Peyer's patch (tissue), 4 donors: ENCODE data around the gene ODC1. TPM values are rescaled to one million over a fixed set of nuclear protein-coding genes. Genes with fewer than 3 reads are reported as not detected.

Source experiments
- DNase-seq, 3 donors: peaks; one replicate each; pipeline ENCODE4 v3.0.0-alpha.2; 2017 to 2019
- H3K27ac ChIP-seq, 4 donors: fragments of 200-600 bp; sonication (generic); one replicate each; pipeline ENCODE4 v1.5.1; 2016 to 2019
- H3K27me3 ChIP-seq, 2 donors: fragments of 200-600 bp; sonication (generic); one replicate each; pipeline ENCODE4 v1.5.1; 2019
- H3K36me3 ChIP-seq, 3 donors: fragments of 200-600 bp; sonication (generic); one replicate each; pipeline ENCODE4 v1.5.1; 2016 to 2019
- H3K4me1 ChIP-seq, 4 donors: fragments of 200-600 bp; sonication (generic); one replicate each; pipeline ENCODE4 v1.5.1; 2016 to 2019
- H3K4me3 ChIP-seq, 4 donors: fragments of 200-600 bp; sonication (generic); 1 replicate in 3 of 4; 2 replicates in 1 of 4; pipeline ENCODE4 v1.5.1; 2016 to 2019; ENCODE audit warnings: mild to moderate bottlenecking in 1 of 4
- H3K9me3 ChIP-seq, 4 donors: fragments of 200-600 bp; sonication (generic); one replicate each; pipeline ENCODE4 v1.5.1; 2016 to 2019; ENCODE audit warnings: mild to moderate bottlenecking in 1 of 4
- POLR2A ChIP-seq, 2 donors: fragments of 450-650 bp; IDR thresholded peaks; one replicate each; pipeline ENCODE4 v1.5.1; 2017; ENCODE audit warnings: antibody characterized with exemption in 2 of 2, mild to moderate bottlenecking in 2 of 2, moderate library complexity in 2 of 2
- total RNA-seq, 4 donors: library from RNA; depleted of rRNA; stranded (reverse); fragments of >200 nt; gene quantifications; one replicate each; pipeline ENCODE4 v1.1.0, GENCODE V29; 2016
- TF ChIP-seq, protein P1 (sequence below), 6 experiments: fragments of 450-650 bp in 4 of 6; fragments of 200-600 bp in 2 of 6; sonication (generic) in 1 of 6; IDR thresholded peaks; one replicate each; pipeline ENCODE4 v1.5.1; 2017 to 2019; ENCODE audit warnings: antibody characterized with exemption in 6 of 6, mild to moderate bottlenecking in 3 of 6, moderate library complexity in 1 of 6

Gene ODC1
- total RNA-seq, 4 donors from 2014 or later, result 31.5 to 91.6 (median 55.6) TPM

DNA sequence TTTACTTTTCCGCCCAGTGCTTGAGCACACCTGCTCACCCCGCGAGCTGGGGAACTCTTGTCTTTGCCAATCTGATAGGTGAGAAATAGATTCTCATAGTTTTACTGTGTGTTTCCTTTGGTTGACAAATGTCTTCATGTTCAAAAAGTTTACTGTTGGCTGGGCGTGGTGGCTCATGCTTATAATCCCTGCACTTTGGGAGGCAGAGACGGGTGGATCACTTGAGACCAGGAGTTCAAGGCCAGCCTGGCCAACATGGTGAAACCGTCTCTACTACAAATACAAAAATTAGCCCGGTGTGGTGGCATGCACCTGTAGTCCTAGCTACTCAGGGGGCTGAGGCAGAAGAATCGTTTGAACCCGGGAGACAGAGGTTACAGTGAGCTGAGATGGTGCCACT lies 10.3 kb downstream of the ODC1 start:
- Histone ChIP-seq H3K9me3 (no peaks in the 10 kb centered on the region), H3K27ac (no peak overlapping the region), H3K4me1 (peaks cover 0 to 8% (median 4%) of the 10 kb centered on the region in 4 donors), H3K4me3 (no peak overlapping the region), H3K36me3 (peaks cover 0 to 34% (median 0%) of the 10 kb centered on the region in 3 donors), H3K27me3 (no peaks in the 10 kb centered on the region)
- TF ChIP-seq, protein P1, sequence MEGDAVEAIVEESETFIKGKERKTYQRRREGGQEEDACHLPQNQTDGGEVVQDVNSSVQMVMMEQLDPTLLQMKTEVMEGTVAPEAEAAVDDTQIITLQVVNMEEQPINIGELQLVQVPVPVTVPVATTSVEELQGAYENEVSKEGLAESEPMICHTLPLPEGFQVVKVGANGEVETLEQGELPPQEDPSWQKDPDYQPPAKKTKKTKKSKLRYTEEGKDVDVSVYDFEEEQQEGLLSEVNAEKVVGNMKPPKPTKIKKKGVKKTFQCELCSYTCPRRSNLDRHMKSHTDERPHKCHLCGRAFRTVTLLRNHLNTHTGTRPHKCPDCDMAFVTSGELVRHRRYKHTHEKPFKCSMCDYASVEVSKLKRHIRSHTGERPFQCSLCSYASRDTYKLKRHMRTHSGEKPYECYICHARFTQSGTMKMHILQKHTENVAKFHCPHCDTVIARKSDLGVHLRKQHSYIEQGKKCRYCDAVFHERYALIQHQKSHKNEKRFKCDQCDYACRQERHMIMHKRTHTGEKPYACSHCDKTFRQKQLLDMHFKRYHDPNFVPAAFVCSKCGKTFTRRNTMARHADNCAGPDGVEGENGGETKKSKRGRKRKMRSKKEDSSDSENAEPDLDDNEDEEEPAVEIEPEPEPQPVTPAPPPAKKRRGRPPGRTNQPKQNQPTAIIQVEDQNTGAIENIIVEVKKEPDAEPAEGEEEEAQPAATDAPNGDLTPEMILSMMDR (IDR thresholded peaks at IDR 0.05), result no peak
- no peak for TF ChIP-seq POLR2A (IDR thresholded peaks at IDR 0.05)
- DNase-seq, result no peak

DNA sequence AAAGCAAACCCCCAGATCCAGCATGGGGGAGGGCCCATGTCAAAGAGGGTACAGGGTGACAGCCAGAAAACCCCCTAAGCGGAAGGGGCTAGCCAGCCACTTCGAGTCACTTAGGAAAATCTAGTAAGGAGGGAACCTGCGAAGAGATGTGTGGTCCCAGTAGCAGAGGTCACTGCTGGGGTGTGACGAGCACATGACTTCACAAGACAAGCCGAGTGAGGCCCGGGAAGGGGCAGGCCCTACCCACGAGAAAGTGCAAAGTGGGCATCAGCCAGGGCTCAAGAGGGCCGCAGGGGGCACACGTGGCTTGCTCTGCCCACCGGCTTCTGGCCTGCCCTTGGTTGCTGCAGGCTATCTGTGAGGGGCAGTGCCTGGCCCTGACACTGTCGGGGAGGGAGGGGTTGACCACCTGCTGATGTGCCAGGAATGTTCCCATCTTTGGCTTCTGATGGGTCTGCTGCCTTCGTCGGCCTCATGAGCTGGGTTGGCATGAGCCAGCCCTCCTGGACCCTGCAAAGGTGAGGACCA lies 11.5 kb downstream of the ODC1 start:
- TF ChIP-seq POLR2A (IDR thresholded peaks at IDR 0.05), result no peak
- TF ChIP-seq, protein P1 (IDR thresholded peaks at IDR 0.05), result no peak
- peaks cover 0 to 20% (median 10%) of the 10 kb centered on the region in 4 donors for H3K4me1 ChIP-seq
- H3K27ac ChIP-seq, result no peak overlapping the region
- peaks cover 0 to 23% (median 0%) of the 10 kb centered on the region in 3 donors for H3K36me3 ChIP-seq
- no peaks in the 10 kb centered on the region for H3K27me3 ChIP-seq
- H3K9me3 ChIP-seq, result no peaks in the 10 kb centered on the region
- H3K4me3 ChIP-seq, result no peak overlapping the region
- DNase-seq, result no peak

DNA sequence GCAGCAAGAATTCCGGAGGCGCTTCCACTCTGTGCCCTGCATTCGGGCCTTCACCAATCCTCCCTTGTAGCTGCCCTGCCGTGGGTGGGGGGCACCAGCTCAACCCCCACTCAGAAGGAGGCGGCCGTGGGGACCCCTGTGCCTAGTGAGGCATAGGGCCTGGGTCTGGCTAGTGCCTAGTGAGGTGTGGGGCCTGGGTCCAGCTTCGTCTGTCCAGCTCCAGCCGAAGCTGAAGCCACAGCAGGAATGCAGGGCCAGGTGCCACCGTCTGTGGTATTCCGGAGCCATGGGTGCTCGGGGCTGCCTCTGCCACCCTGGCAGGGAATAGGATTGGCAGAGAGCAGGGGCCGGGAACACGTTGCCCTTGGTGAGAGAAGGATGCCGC lies 12.3 kb downstream of the ODC1 start:
- no peaks in the 10 kb centered on the region for H3K27me3 ChIP-seq
- peaks cover 0 to 15% (median 0%) of the 10 kb centered on the region in 3 donors for H3K36me3 ChIP-seq
- H3K27ac ChIP-seq, result no peak overlapping the region
- no peak for TF ChIP-seq POLR2A (IDR thresholded peaks at IDR 0.05)
- TF ChIP-seq, protein P1 (IDR thresholded peaks at IDR 0.05), result no peak
- no peak overlapping the region for H3K4me3 ChIP-seq
- peaks cover 0 to 25% (median 10%) of the 10 kb centered on the region in 4 donors for H3K4me1 ChIP-seq
- no peak for DNase-seq
- no peaks in the 10 kb centered on the region for H3K9me3 ChIP-seq

DNA sequence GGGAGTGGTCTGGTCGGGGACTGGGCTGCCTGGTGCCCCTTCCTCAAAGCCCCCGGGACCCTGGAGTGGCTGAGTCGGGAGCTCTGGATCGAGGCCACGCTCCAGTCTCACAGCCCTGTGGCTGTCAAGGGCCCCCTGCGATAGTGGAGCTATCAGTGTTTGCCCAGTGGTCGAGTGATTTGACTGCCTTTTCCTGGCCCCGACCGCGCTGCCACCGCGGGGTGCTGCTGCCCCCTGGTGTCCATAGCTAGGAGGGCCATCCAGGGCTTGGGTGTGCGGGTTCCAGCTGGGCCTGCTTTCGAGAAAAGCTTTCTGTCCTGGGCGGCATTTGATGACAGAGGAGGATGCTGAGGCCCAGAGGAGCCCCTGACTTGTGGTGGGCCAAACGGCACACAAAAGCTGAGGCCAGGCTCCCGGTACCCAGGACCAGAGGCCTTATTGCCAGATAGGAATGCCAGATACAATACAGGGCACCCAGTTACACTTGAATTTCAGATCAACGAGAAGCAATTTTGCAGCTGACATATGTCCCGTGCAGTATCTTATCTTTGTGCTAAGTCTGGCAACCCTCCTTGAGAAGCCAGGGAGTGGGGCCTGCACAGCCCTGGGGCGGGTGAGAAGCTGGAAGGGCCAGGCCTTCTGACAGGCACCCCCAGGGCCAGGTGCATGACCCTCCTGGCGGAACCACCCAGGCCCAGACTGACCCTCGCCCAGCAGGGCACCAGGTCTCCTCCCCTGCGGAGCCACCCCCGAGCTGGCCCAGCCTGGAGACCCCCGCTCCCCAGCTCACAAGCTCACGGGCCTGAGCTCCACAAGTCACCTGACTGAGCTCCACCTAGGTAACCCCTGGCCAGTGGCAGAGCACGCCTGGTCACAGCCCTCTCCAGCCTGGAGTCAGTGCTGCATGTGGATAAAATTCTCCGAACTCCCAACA lies 13.0 kb downstream of the ODC1 start:
- TF ChIP-seq, protein P1 (IDR thresholded peaks at IDR 0.05), result peak; percentile 87 to 98 (median 97)
- TF ChIP-seq POLR2A (IDR thresholded peaks at IDR 0.05), result no peak
- Histone ChIP-seq H3K4me1 (peaks cover 0 to 25% (median 10%) of the 10 kb centered on the region in 4 donors), H3K27me3 (no peaks in the 10 kb centered on the region), H3K4me3 (no peak overlapping the region), H3K9me3 (no peaks in the 10 kb centered on the region), H3K36me3 (peaks cover 0 to 8% (median 0%) of the 10 kb centered on the region in 3 donors), H3K27ac (no peak overlapping the region)
- peak; percentile 75 to 89 (median 86) for DNase-seq

DNA sequence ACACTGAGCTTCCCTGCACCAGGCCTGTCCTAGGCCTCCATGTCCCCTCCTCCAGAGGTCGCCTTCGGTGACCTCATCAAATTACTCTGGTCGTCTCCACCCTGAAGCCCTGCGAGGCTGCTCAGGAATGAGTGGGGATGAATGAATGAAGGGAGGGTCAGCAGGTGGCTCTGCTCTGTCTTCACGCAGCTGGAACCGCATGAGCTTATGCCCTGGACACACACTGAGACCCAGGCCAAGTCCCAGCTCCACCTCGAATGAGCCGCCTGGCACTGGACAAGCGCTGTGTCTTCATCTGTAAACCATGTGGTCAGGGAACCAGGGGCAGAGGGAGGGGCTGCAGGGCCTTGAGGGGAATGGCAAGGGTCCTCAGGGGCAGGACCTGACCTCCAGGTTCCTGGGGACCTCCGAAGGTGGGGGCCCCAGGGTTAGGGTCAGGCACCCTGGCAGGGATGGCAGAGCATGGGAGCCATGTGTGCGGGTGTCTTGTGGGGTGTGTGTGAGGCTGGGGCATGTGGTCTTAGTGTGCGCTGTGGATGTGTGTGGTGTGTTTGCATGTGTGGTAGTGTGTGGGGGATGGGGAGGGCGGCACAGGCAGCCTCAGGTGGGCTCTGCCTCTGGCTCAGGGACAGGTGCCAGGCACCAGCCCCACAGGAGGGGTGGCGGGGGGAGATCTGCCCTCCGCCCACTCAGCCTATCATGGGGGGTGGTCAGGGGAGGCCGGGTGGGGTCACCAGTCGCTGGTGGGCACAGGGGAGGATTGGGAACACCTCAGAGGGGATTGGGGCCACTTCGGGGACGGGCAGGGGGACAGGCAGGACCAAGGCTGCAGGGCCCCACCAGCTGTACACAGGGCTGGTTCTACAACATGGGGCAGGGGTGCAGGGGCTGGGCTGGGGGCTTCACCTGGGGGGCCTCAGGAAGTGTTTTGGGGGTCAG lies 13.9 kb downstream of the ODC1 start:
- Histone ChIP-seq H3K4me1 (peaks cover 0 to 25% (median 10%) of the 10 kb centered on the region in 4 donors), H3K27ac (no peak overlapping the region), H3K36me3 (no peaks in the 10 kb centered on the region), H3K27me3 (no peaks in the 10 kb centered on the region), H3K4me3 (no peak overlapping the region), H3K9me3 (no peaks in the 10 kb centered on the region)
- TF ChIP-seq, protein P1 (IDR thresholded peaks at IDR 0.05), result no peak
- no peak for TF ChIP-seq POLR2A (IDR thresholded peaks at IDR 0.05)
- no peak for DNase-seq
